Nephron (organoid): ENCODE results near the gene SHROOM2.
A peak's percentile ranks its signal among the peaks of the same experiment; 100 is the strongest.

Source experiments
- H3K27ac Mint-ChIP-seq, 3 experiments: 2 replicates each; pipeline ENCODE4 v1.8.0; 2020; ENCODE audit warnings: mixed read lengths in 3 of 3, mild to moderate bottlenecking in 2 of 3, moderate library complexity in 1 of 3
- H3K27me3 Mint-ChIP-seq: 2 replicates; pipeline ENCODE4 v1.8.0; 2021; ENCODE audit warnings: low read depth, mild to moderate bottlenecking, moderate library complexity, mixed read lengths
- H3K36me3 Mint-ChIP-seq: 2 replicates; pipeline ENCODE4 v1.8.0; 2020; ENCODE audit warnings: low read depth, mixed read lengths
- H3K4me1 Mint-ChIP-seq: 2 replicates; pipeline ENCODE4 v1.8.0; 2020; ENCODE audit warnings: mixed read lengths
- H3K4me3 Mint-ChIP-seq, 3 experiments: 2 replicates each; pipeline ENCODE4 v1.8.0; 2020; ENCODE audit warnings: mild to moderate bottlenecking in 3 of 3, mixed read lengths in 3 of 3, moderate library complexity in 2 of 3
- H3K9me3 Mint-ChIP-seq: 2 replicates; pipeline ENCODE4 v1.8.0; 2020; ENCODE audit warnings: mixed read lengths
- TF ChIP-seq, protein P1 (sequence below), 3 experiments: fragments of 200-600 bp; sonication (generic); IDR thresholded peaks; one replicate each; pipeline ENCODE4 v1.5.0; 2021; ENCODE audit warnings: antibody characterized with exemption in 3 of 3; ENCODE audit not compliant: unreplicated experiment in 3 of 3

SHROOM2 gene

GRCh38 chrX:9926002-9926401 lies 139.8 kb downstream of the SHROOM2 start:
- Mint-ChIP-seq H3K4me1 (peaks cover 15% of the 10 kb centered on the region), H3K27me3 (no peaks in the 10 kb centered on the region), H3K4me3 (no peak overlapping the region), H3K36me3 (peaks cover 16% of the 10 kb centered on the region), H3K27ac (no peak overlapping the region), H3K9me3 (peaks cover 5% of the 10 kb centered on the region)
- TF ChIP-seq, protein P1, sequence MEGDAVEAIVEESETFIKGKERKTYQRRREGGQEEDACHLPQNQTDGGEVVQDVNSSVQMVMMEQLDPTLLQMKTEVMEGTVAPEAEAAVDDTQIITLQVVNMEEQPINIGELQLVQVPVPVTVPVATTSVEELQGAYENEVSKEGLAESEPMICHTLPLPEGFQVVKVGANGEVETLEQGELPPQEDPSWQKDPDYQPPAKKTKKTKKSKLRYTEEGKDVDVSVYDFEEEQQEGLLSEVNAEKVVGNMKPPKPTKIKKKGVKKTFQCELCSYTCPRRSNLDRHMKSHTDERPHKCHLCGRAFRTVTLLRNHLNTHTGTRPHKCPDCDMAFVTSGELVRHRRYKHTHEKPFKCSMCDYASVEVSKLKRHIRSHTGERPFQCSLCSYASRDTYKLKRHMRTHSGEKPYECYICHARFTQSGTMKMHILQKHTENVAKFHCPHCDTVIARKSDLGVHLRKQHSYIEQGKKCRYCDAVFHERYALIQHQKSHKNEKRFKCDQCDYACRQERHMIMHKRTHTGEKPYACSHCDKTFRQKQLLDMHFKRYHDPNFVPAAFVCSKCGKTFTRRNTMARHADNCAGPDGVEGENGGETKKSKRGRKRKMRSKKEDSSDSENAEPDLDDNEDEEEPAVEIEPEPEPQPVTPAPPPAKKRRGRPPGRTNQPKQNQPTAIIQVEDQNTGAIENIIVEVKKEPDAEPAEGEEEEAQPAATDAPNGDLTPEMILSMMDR (IDR thresholded peaks at IDR 0.05; ENCODE audit: unreplicated experiment in 3 of 3), result no peak

DNA sequence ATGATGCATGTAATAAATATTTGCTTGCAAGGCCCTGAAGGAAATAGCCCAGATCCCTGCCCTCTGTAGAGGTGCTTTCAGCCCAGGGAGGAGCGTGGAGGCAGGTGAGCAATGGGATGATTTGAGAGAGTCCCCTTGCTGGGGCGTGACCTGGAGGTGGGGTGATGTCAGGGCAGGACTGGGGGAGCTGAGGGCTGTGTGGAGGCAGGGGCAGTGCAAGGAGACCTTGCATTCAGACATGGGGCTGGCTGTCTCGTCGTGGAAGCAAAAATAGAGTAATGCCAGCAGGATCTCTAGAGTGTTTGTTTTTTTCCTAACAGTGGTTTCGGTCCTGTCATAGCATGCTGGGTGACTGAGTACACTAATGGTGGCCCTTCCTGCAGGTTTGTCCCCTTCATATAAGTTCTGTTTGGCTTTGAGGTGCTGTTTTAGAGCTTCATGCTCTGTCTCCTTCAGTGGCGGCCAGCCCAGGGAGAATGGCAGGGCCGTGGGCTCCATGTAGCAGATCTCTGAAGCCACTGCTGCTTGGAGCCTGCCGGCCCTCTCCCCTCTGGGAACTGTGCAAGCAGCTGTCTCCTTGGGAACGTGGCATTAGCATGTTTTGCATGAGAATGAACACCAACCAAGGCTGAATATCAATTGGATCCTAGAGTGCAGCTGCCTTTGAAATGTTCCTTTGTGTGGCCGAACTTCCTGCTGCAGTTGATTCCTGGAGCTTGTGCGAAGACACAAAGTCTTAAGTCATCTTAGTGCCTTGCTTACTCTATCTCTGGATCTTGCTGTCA lies 141.7 kb downstream of the SHROOM2 start:
- H3K9me3 Mint-ChIP-seq, result peaks cover 8% of the 10 kb centered on the region
- peaks cover 9% of the 10 kb centered on the region for H3K36me3 Mint-ChIP-seq
- TF ChIP-seq, protein P1 (IDR thresholded peaks at IDR 0.05; ENCODE audit: unreplicated experiment in 3 of 3), result no peak
- H3K27ac Mint-ChIP-seq, result peak overlapping the region; percentile 39 to 71 (median 58)
- peaks cover 15% of the 10 kb centered on the region for H3K4me1 Mint-ChIP-seq
- H3K27me3 Mint-ChIP-seq, result no peaks in the 10 kb centered on the region
- peak overlapping the region in 1 of 3 experiments; percentile 49 for H3K4me3 Mint-ChIP-seq

GRCh38 chrX:9935436-9935835 lies 149.2 kb downstream of the SHROOM2 start:
- TF ChIP-seq, protein P1 (IDR thresholded peaks at IDR 0.05; ENCODE audit: unreplicated experiment in 3 of 3), result no peak
- Mint-ChIP-seq H3K4me3 (no peak overlapping the region), H3K27me3 (no peaks in the 10 kb centered on the region)

DNA sequence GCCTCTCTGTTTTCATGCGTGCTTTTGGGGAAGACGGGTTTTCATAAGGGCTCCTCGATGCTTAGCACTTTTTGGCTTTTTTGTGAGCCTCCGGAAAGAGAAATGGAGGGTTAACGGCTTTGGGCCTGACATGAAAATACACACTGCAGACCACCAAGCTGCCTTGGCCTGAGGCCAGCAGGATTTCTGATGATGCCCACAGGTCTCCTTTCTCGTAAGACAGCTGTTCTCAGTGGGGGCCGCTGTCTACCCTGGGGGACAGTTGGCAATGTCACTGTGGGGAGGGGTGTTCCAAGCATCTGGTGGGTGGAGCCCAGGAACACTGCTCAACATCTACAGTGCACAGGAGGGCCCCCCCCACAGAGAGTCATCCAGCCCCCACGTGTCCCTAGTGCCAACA lies 151.5 kb downstream of the SHROOM2 start:
- H3K27ac Mint-ChIP-seq, result no peak overlapping the region
- TF ChIP-seq, protein P1 (IDR thresholded peaks at IDR 0.05; ENCODE audit: unreplicated experiment in 3 of 3), result no peak
- no peaks in the 10 kb centered on the region for H3K4me1 Mint-ChIP-seq
- H3K4me3 Mint-ChIP-seq, result no peak overlapping the region
- H3K36me3 Mint-ChIP-seq, result peaks cover 34% of the 10 kb centered on the region
- peaks cover 2% of the 10 kb centered on the region for H3K9me3 Mint-ChIP-seq
- no peaks in the 10 kb centered on the region for H3K27me3 Mint-ChIP-seq

More at GRCh38 chrX:9935436-9935835, 149.2 kb downstream of the SHROOM2 start:
- Mint-ChIP-seq H3K36me3 (peaks cover 22% of the 10 kb centered on the region), H3K4me1 (no peaks in the 10 kb centered on the region), H3K9me3 (peaks cover 6% of the 10 kb centered on the region), H3K27ac (no peak overlapping the region)

- peaks cover 33% of the 10 kb centered on the region for H3K36me3 Mint-ChIP-seq
- TF ChIP-seq, protein P1 (IDR thresholded peaks at IDR 0.05; ENCODE audit: unreplicated experiment in 3 of 3), result no peak
- peaks cover 5% of the 10 kb centered on the region for H3K9me3 Mint-ChIP-seq
- H3K4me1 Mint-ChIP-seq, result no peaks in the 10 kb centered on the region
- H3K4me3 Mint-ChIP-seq, result no peak overlapping the region
- H3K27me3 Mint-ChIP-seq, result no peaks in the 10 kb centered on the region
- H3K27ac Mint-ChIP-seq, result no peak overlapping the region
These were observed 152.3 kb downstream of the SHROOM2 start for GRCh38 chrX:9938516-9938915.

DNA sequence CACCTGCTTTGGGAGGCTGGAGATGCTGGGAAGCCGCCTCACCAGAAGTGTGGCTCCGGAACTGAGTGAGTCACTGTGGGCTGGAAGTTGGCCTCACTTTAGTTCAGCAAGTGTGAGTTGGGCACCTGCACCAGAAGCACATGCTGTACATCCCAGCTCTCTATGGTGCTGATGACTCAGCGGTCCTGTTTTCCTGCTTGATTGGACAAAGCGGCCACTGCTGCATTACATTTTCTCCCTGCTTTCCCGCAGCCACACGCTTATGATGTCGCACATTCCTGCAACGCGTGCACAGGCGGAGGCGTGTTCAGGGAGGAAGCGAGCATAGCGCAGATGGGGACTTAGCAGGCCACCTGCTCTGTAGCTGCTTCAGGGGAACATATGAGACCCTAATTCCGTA lies 154.2 kb downstream of the SHROOM2 start:
- Mint-ChIP-seq H3K4me3 (no peak overlapping the region), H3K27ac (no peak overlapping the region), H3K9me3 (peaks cover 3% of the 10 kb centered on the region), H3K36me3 (peaks cover 41% of the 10 kb centered on the region), H3K27me3 (no peaks in the 10 kb centered on the region), H3K4me1 (no peaks in the 10 kb centered on the region)
- TF ChIP-seq, protein P1 (IDR thresholded peaks at IDR 0.05; ENCODE audit: unreplicated experiment in 3 of 3), result no peak
